B cell (primary cell): ENCODE data around the gene ANKFN1. TPM values are rescaled to one million over a fixed set of nuclear protein-coding genes. Genes with fewer than 3 reads are reported as not detected.

Experiments used
- ATAC-seq: fragments of 200-7000 bp; cut with Tn5 transposase; one replicate; pipeline ENCODE4 v1.10.0; 2021; ENCODE audit warnings: low read depth, mild to moderate bottlenecking, moderate number of reproducible peaks, moderate library complexity
- CTCF ChIA-PET: fragments of 350-600 bp; sonication (Branson Sonifier 250); formaldehyde crosslinking; loops from one replicate; lab custom pipeline; 2021; ENCODE audit warnings: antibody characterized with exemption, inconsistent platforms; lab: Charles Lee
- POLR2A ChIA-PET: fragments of 350-600 bp; sonication (Branson Sonifier 250); formaldehyde crosslinking; loops from one replicate; lab custom pipeline; 2021; ENCODE audit warnings: antibody characterized with exemption; lab: Charles Lee
- DNase-seq: peaks from one replicate; pipeline ENCODE4 v3.0.0; 2013
- H2AFZ ChIP-seq: 2 replicates; pipeline ENCODE4 v1.6.1; 2012; ENCODE audit warnings: mild to moderate bottlenecking, low read depth, low read length; ENCODE audit not compliant: insufficient read depth, poor library complexity, severe bottlenecking
- H3K27ac ChIP-seq, 2 donors: 1 replicate in 1 of 2; 2 replicates in 1 of 2; pipeline ENCODE4 v1.5.1; 2012 to 2013; ENCODE audit warnings: low read length in 2 of 2, mild to moderate bottlenecking in 2 of 2, moderate library complexity in 1 of 2
- H3K27me3 ChIP-seq, 4 experiments: fragments of 200-600 bp in 1 of 4; sonication (generic) in 1 of 4; replicated peaks in 1 of 4; 1 replicate in 2 of 4; 2 replicates in 2 of 4; pipeline versions ENCODE4 v1.6.1 to v1.7.0; 2013 to 2016; ENCODE audit warnings: low read length in 3 of 4, mild to moderate bottlenecking in 2 of 4, mixed read lengths in 1 of 4, moderate library complexity in 1 of 4; ENCODE audit not compliant: insufficient read depth in 4 of 4, control insufficient read depth in 3 of 4; ENCODE audit errors: control extremely low read depth in 1 of 4
- H3K36me3 ChIP-seq, 2 experiments: replicated peaks in 1 of 2; 1 replicate in 1 of 2; 2 replicates in 1 of 2; pipeline versions ENCODE4 v1.6.1 to v1.7.1; 2013; ENCODE audit warnings: low read length in 1 of 2; ENCODE audit not compliant: insufficient read depth in 2 of 2, control insufficient read depth in 1 of 2; ENCODE audit errors: control extremely low read depth in 1 of 2, extremely low read depth in 1 of 2
- H3K4me1 ChIP-seq, 2 donors: fragments of 200-600 bp in 1 of 2; sonication (generic) in 1 of 2; 1 replicate in 1 of 2; 2 replicates in 1 of 2; pipeline versions ENCODE4 v1.5.1 to v1.6.1; 2013 to 2017; ENCODE audit warnings: low read length in 2 of 2; ENCODE audit not compliant: control insufficient read depth in 2 of 2, insufficient read depth in 2 of 2
- H3K4me2 ChIP-seq: replicated peaks from 2 replicates; pipeline ENCODE3; 2012; ENCODE audit warnings: mild to moderate bottlenecking, low read depth, low read length; ENCODE audit not compliant: poor library complexity, severe bottlenecking
- H3K4me3 ChIP-seq, 5 experiments: fragments of 200-600 bp in 1 of 5; sonication (generic) in 1 of 5; 1 replicate in 3 of 5; 2 replicates in 2 of 5; pipeline versions ENCODE4 v1.5.1 to v1.7.0; 2011 to 2016; ENCODE audit warnings: low read length in 4 of 5, mild to moderate bottlenecking in 4 of 5, low read depth in 2 of 5, control low read depth in 1 of 5, moderate library complexity in 1 of 5; ENCODE audit not compliant: insufficient read depth in 1 of 5; ENCODE audit errors: control extremely low read depth in 1 of 5, extremely low read depth in 1 of 5
- H3K79me2 ChIP-seq: fragments of 200-600 bp; sonication (generic); one replicate; pipeline ENCODE4 v1.6.0; 2016; ENCODE audit warnings: low read length; ENCODE audit not compliant: control insufficient read depth, insufficient read depth
- H3K9ac ChIP-seq: fragments of 200-600 bp; sonication (generic); 2 replicates; pipeline ENCODE4 v1.6.1; 2017; ENCODE audit warnings: mild to moderate bottlenecking, low read length, moderate library complexity
- H3K9me3 ChIP-seq, 3 donors: one replicate each; pipeline versions ENCODE4 v1.6.1 to v1.7.1; 2013; ENCODE audit warnings: low read length in 2 of 3; ENCODE audit not compliant: control insufficient read depth in 2 of 3, insufficient read depth in 1 of 3; ENCODE audit errors: control extremely low read depth in 1 of 3
- H4K20me1 ChIP-seq: 2 replicates; pipeline ENCODE4 v1.6.0; 2012; ENCODE audit warnings: mild to moderate bottlenecking, low read length; ENCODE audit not compliant: insufficient read depth, control insufficient read depth, poor library complexity, severe bottlenecking
- H3K27ac Mint-ChIP-seq: one replicate; pipeline ENCODE4 v1.8.0; 2021; ENCODE audit warnings: mixed read lengths
- H3K27me3 Mint-ChIP-seq: one replicate; pipeline ENCODE4 v1.8.0; 2021; ENCODE audit warnings: mixed read lengths
- H3K4me1 Mint-ChIP-seq: one replicate; pipeline ENCODE4 v1.8.0; 2021; ENCODE audit warnings: mixed read lengths
- H3K4me3 Mint-ChIP-seq: one replicate; pipeline ENCODE4 v1.8.0; 2021; ENCODE audit warnings: mixed read lengths
- H3K9me3 Mint-ChIP-seq: one replicate; pipeline ENCODE4 v1.8.0; 2022; ENCODE audit warnings: mixed read lengths; ENCODE audit not compliant: insufficient read depth
- EZH2 ChIP-seq: IDR thresholded peaks from 2 replicates; pipeline ENCODE4 v1.6.1; 2012; ENCODE audit warnings: borderline replicate concordance, low read depth, mild to moderate bottlenecking, moderate library complexity, low read length; ENCODE audit not compliant: insufficient read depth, poor library complexity, severe bottlenecking
- WGBS: methylation state at CpG from one replicate; pipeline ENCODE4 v1.1.5; 2013; ENCODE audit warnings: missing lambda C conversion rate; ENCODE audit not compliant: insufficient coverage; 5-methylcytosine and 5-hydroxymethylcytosine counted together
- intact Hi-C: fragments of 100-400 bp; cut with micrococcal nuclease; formaldehyde crosslinking; loops from one replicate; pipeline ENCODE4 v1.10.0; 2022
- polyA plus RNA-seq: library from polyadenylated mRNA; depleted of rRNA; stranded (reverse); fragments of >200 nt; gene quantifications from 2 replicates; pipeline ENCODE4 v1.2.3, GENCODE V29; 2012
- total RNA-seq, 2 donors: library from RNA; stranded (reverse); fragments of 120-200 nt in 1 of 2; gene quantifications; 1 replicate in 1 of 2; 2 replicates in 1 of 2; pipeline versions ENCODE4 v1.2.3 to v1.2.4, GENCODE V29; 2013 to 2022
- TF ChIP-seq, protein P1 (sequence below): fragments of 200-600 bp; IDR thresholded peaks from one replicate; pipeline ENCODE4 v1.8.0; 2022; ENCODE audit warnings: antibody characterized with exemption, mild to moderate bottlenecking

ANKFN1 gene
- total and polyA plus RNA-seq, 2 donors (not counting 1 experiment from before 2014, with no cell fraction given), result not detected

- Histone ChIP-seq H3K27me3 (no peaks in the 10 kb centered on the region), H3K4me1 (no peaks in the 10 kb centered on the region), H2AFZ (no peak overlapping the region), H4K20me1 (no peaks in the 10 kb centered on the region), H3K79me2 (no peaks in the 10 kb centered on the region), H3K9ac (no peak overlapping the region), H3K27ac (no peak overlapping the region), H3K36me3 (no peaks in the 10 kb centered on the region), H3K9me3 (no peaks in the 10 kb centered on the region), H3K4me3 (no peak overlapping the region), H3K4me2 (no peak overlapping the region)
- H3K4me1 Mint-ChIP-seq, result no peaks in the 10 kb centered on the region
- no peaks in the 10 kb centered on the region for H3K9me3 Mint-ChIP-seq
- no peak overlapping the region for H3K27ac Mint-ChIP-seq
- ATAC-seq, result no peak
- DNase-seq, result no peak
- H3K4me3 Mint-ChIP-seq, result no peak overlapping the region
- intact Hi-C loops, result no loop called here
- H3K27me3 Mint-ChIP-seq, result peaks cover 8% of the 10 kb centered on the region
- POLR2A ChIA-PET, result no interaction called here
- CTCF ChIA-PET, result no interaction called here
- TF ChIP-seq EZH2, result no peak
- TF ChIP-seq, protein P1, sequence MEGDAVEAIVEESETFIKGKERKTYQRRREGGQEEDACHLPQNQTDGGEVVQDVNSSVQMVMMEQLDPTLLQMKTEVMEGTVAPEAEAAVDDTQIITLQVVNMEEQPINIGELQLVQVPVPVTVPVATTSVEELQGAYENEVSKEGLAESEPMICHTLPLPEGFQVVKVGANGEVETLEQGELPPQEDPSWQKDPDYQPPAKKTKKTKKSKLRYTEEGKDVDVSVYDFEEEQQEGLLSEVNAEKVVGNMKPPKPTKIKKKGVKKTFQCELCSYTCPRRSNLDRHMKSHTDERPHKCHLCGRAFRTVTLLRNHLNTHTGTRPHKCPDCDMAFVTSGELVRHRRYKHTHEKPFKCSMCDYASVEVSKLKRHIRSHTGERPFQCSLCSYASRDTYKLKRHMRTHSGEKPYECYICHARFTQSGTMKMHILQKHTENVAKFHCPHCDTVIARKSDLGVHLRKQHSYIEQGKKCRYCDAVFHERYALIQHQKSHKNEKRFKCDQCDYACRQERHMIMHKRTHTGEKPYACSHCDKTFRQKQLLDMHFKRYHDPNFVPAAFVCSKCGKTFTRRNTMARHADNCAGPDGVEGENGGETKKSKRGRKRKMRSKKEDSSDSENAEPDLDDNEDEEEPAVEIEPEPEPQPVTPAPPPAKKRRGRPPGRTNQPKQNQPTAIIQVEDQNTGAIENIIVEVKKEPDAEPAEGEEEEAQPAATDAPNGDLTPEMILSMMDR, result no peak
Measured at GRCh38 chr17:56313201-56313600, 159.9 kb downstream of the ANKFN1 start.

DNA sequence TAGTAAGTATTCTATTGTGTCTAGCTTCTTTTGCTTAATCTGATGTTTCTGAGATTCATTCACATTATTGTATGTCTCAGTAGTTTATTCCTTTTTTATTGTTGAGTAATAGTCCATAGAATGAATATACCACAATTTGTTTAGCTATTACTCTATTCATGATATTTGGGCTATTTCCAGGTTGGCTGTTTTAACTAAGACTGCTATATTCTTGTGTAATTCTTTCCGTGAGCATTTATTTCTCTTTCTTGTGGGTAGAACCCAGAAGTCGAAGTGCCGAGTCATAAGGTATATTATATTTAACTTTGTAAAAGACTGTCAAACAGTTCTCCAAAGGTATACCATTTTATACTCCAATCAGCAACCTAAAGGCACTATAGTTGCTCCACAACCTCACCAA, 160.8 kb downstream of the ANKFN1 start:
- Histone ChIP-seq H3K9ac (no peak overlapping the region), H3K9me3 (no peaks in the 10 kb centered on the region), H3K27ac (no peak overlapping the region), H3K4me2 (no peak overlapping the region), H3K36me3 (no peaks in the 10 kb centered on the region), H3K27me3 (no peaks in the 10 kb centered on the region), H3K79me2 (no peaks in the 10 kb centered on the region), H3K4me1 (no peaks in the 10 kb centered on the region), H3K4me3 (no peak overlapping the region), H4K20me1 (no peaks in the 10 kb centered on the region), H2AFZ (no peak overlapping the region)
- DNase-seq (no peak), ATAC-seq (no peak)
- H3K4me1 Mint-ChIP-seq, result no peaks in the 10 kb centered on the region
- H3K9me3 Mint-ChIP-seq, result no peaks in the 10 kb centered on the region
- no peak overlapping the region for H3K4me3 Mint-ChIP-seq
- no CpG with 5 or more reads among the region's 3 CpGs for WGBS
- POLR2A ChIA-PET, result no interaction called here
- intact Hi-C loops, result no loop called here
- CTCF ChIA-PET, result no interaction called here
- H3K27ac Mint-ChIP-seq, result no peak overlapping the region
- peaks cover 8% of the 10 kb centered on the region for H3K27me3 Mint-ChIP-seq
- TF ChIP-seq, protein P1, result no peak
- TF ChIP-seq EZH2, result no peak
